ENCODE results near the gene MTMR10. TPM values are rescaled to one million over a fixed set of nuclear protein-coding genes. Genes with fewer than 3 reads are reported as not detected.

The MTMR10 gene
- total RNA-seq, 2 donors from 2014 or later = 12.4 to 16.2 TPM

DNA sequence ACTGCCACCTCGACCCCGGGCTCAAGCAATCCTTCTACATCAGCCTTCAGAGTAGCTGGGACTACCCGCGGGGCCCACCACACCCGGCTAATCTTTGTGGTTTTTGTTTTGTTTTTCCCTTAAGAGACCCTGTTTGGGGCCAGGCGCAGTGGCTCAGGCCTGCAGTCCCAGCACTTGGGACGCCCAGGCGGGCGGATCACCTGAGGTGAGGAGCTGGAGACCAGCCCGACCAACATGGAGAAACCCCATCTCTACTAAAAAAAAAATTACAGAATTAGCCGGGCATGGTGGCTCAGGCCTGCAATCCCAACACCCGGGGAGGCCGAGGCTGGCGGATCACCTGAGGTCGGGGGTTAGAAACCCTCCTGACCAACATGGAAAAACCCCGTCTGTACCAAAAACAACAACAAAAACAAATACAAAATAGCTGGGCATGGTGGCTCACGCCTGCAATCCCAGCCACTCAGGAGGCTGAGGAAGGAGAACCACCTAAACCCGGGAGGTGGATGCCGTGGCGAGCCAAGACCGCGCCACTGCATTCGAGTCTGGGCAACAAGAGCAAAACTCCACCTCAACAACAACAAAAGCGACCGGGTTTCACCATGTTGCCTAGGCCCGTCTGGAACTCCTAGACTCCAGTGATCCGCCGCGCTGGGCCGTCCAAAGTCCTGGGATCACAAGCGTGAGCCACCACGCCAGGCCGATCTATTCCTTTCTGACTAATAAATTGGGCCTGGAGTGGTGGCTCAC, 95.8 kb downstream of the MTMR10 start:
- no peak overlapping the region for H3K27ac ChIP-seq (ENCODE audit: low read depth, low read length)
- Mint-ChIP-seq H3K27ac (no peak overlapping the region), H3K36me3 (ENCODE audit: low read depth) (no peaks in the 10 kb centered on the region), H3K27me3 (ENCODE audit: insufficient read depth) (no peaks in the 10 kb centered on the region), H3K4me3 (no peak overlapping the region), H3K4me1 (peaks cover 4% of the 10 kb centered on the region), H3K9me3 (no peaks in the 10 kb centered on the region)
- TF ChIP-seq, protein P1, sequence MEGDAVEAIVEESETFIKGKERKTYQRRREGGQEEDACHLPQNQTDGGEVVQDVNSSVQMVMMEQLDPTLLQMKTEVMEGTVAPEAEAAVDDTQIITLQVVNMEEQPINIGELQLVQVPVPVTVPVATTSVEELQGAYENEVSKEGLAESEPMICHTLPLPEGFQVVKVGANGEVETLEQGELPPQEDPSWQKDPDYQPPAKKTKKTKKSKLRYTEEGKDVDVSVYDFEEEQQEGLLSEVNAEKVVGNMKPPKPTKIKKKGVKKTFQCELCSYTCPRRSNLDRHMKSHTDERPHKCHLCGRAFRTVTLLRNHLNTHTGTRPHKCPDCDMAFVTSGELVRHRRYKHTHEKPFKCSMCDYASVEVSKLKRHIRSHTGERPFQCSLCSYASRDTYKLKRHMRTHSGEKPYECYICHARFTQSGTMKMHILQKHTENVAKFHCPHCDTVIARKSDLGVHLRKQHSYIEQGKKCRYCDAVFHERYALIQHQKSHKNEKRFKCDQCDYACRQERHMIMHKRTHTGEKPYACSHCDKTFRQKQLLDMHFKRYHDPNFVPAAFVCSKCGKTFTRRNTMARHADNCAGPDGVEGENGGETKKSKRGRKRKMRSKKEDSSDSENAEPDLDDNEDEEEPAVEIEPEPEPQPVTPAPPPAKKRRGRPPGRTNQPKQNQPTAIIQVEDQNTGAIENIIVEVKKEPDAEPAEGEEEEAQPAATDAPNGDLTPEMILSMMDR (conservative IDR thresholded peaks at IDR 0.05) = no peak
- whole genome bisulfite sequencing, 2 experiments (ENCODE audit: insufficient coverage in 1 of 2, insufficient read length in 1 of 2) = 85 to 89% methylated on average over 19 to 33 of the region's 33 CpGs
- H3K9me3 ChIP-seq (ENCODE audit: control insufficient read depth, low read length) = no peaks in the 10 kb centered on the region
- H3K4me3 ChIP-seq (ENCODE audit: low read length) = no peak overlapping the region
- no peak overlapping the region for H3K9ac ChIP-seq (ENCODE audit: extremely low read depth, low read length, poor library complexity, severe bottlenecking)
- H3K4me1 ChIP-seq (ENCODE audit: control insufficient read depth, insufficient read depth, low read length) = no peaks in the 10 kb centered on the region
- no peaks in the 10 kb centered on the region for H3K36me3 ChIP-seq (ENCODE audit: control insufficient read depth, insufficient read depth, low read length)
- H3K27me3 ChIP-seq (ENCODE audit: control insufficient read depth, insufficient read depth, low read length, poor library complexity, severe bottlenecking) = no peaks in the 10 kb centered on the region
- no peak for DNase-seq

DNA sequence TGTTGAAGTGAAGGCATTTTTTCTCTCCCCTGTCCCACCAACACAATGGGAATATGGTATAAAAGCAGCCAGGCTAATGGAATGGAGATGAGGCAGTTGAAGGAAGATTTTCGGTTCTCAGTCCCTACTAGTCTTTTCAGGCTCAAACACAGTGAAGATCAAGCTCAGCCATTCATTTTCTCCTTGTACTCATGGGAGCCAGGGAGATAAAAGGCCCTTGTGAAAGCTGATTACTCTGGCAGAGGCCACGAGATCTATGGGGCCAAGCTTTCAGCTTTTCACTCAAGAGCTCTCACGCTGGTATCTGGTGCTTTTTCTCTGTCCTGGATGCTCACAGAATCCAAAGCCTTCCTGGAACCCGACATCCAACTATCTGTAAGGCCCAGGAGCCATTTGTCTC, 102.2 kb downstream of the MTMR10 start:
- no peaks in the 10 kb centered on the region for H3K4me1 ChIP-seq (ENCODE audit: control insufficient read depth, insufficient read depth, low read length)
- DNase-seq = no peak
- H3K27ac ChIP-seq (ENCODE audit: low read depth, low read length) = peak overlapping the region; percentile 30
- Mint-ChIP-seq H3K27ac (no peak overlapping the region), H3K4me3 (no peak overlapping the region), H3K27me3 (ENCODE audit: insufficient read depth) (no peaks in the 10 kb centered on the region), H3K9me3 (no peaks in the 10 kb centered on the region), H3K4me1 (peaks cover under 1% of the 10 kb centered on the region), H3K36me3 (ENCODE audit: low read depth) (no peaks in the 10 kb centered on the region)
- no peak overlapping the region for H3K9ac ChIP-seq (ENCODE audit: extremely low read depth, low read length, poor library complexity, severe bottlenecking)
- TF ChIP-seq, protein P1 (conservative IDR thresholded peaks at IDR 0.05) = no peak
- no peak overlapping the region for H3K4me3 ChIP-seq (ENCODE audit: low read length)
- no peaks in the 10 kb centered on the region for H3K36me3 ChIP-seq (ENCODE audit: control insufficient read depth, insufficient read depth, low read length)
- H3K27me3 ChIP-seq (ENCODE audit: control insufficient read depth, insufficient read depth, low read length, poor library complexity, severe bottlenecking) = no peaks in the 10 kb centered on the region
- H3K9me3 ChIP-seq (ENCODE audit: control insufficient read depth, low read length) = no peaks in the 10 kb centered on the region
- 79 to 80% methylated on average over 4 of the region's 4 CpGs for WGBS, 2 experiments (ENCODE audit: insufficient coverage in 1 of 2, insufficient read length in 1 of 2)

Other genes starting within 250 kb of the MTMR10 start
- 10 to 100 TPM; 20.0 to 25.9 TPM for gene FAN1, start 87.7 kb downstream of the MTMR10 start, total RNA-seq
- gene TRPM1, start 110.1 kb upstream of the MTMR10 start, total RNA-seq = not detected